HCT116 (cell line): ENCODE results near the gene COX7A2L. TPM values are rescaled to one million over a fixed set of nuclear protein-coding genes. Genes with fewer than 3 reads are reported as not detected.

Experiments used
- ATAC-seq: fragments of 200-7000 bp; cut with Tn5 transposase; 2 replicates; pipeline ENCODE4 v1.9.1; 2020; ENCODE audit warnings: mild to moderate bottlenecking, moderate library complexity
- BruUV-seq: library from RNA; stranded (reverse); fragments of 400-500 nt; replicated peaks from 2 replicates; lab custom pipeline; 2021; lab: Mats Ljungman, UMichigan
- CTCF ChIA-PET: fragments of 300-600 bp; sonication (Branson Sonifier 250); formaldehyde crosslinking; loops from one replicate; lab custom pipeline; 2021; ENCODE audit warnings: antibody characterized with exemption; lab: Charles Lee
- POLR2A ChIA-PET: fragments of 300-600, 350-600 bp; sonication (Branson Sonifier 250); formaldehyde crosslinking; loops from one replicate; lab custom pipeline; 2021; ENCODE audit warnings: antibody characterized with exemption; lab: Charles Lee
- RAD21 ChIA-PET, 2 experiments: fragments of 300-600 bp; sonication (Branson Sonifier 250); formaldehyde crosslinking; loops; one replicate each; lab custom pipeline; 2023; ENCODE audit warnings: low total read pairs in 2 of 2; ENCODE audit not compliant: uncharacterized antibody in 2 of 2, unreplicated experiment in 2 of 2, low non-redundant PET in 1 of 2; lab: Charles Lee
- DNase-seq: peaks from one replicate; pipeline ENCODE4 v3.0.0-alpha.2; 2010; ENCODE audit warnings: low read depth, low spot score
- H2AFZ ChIP-seq: fragments of 200-600 bp; shearing (Covaris generic), sonication (generic); 2 replicates; pipeline ENCODE4 v1.6.1; 2017; ENCODE audit warnings: low read depth, mixed run types, mixed read lengths, antibody characterized with exemption, low read length; ENCODE audit not compliant: poor library complexity, severe bottlenecking
- H3K27ac ChIP-seq: 2 replicates; pipeline ENCODE4 v1.5.1; 2012; ENCODE audit warnings: low read depth, low read length
- H3K27me3 ChIP-seq: fragments of 200-600 bp; sonication (generic); 2 replicates; pipeline ENCODE4 v1.6.1; 2016; ENCODE audit warnings: mixed run types, low read length, mixed read lengths; ENCODE audit not compliant: insufficient read depth
- H3K36me3 ChIP-seq, 2 experiments: fragments of 200-500 bp in 1 of 2; fragments of 200-600 bp in 1 of 2; sonication (Bioruptor generic) in 1 of 2; sonication (generic) in 1 of 2; 2 replicates each; pipeline versions ENCODE4 v1.5.1 to v1.6.1; 2014 to 2016; ENCODE audit warnings: low read length in 2 of 2, inconsistent platforms in 1 of 2, mixed read lengths in 1 of 2, mixed run types in 1 of 2; ENCODE audit not compliant: insufficient read depth in 2 of 2, control insufficient read depth in 1 of 2
- H3K4me1 ChIP-seq, 2 experiments: fragments of 200-600 bp in 1 of 2; sonication (generic) in 1 of 2; 2 replicates each; pipeline versions ENCODE4 v1.5.1 to v1.6.1; 2012 to 2017; ENCODE audit warnings: low read length in 2 of 2, inconsistent platforms in 1 of 2, mild to moderate bottlenecking in 1 of 2, mixed read lengths in 1 of 2, mixed run types in 1 of 2, moderate library complexity in 1 of 2; ENCODE audit not compliant: insufficient read depth in 2 of 2, control insufficient read depth in 1 of 2
- H3K4me2 ChIP-seq: fragments of 200-600 bp; sonication (generic); 2 replicates; pipeline ENCODE4 v1.6.1; 2017; ENCODE audit warnings: mixed run types, low read length, mixed read lengths
- H3K4me3 ChIP-seq, 2 experiments: fragments of 200-600 bp in 1 of 2; sonication (generic) in 1 of 2; replicated peaks in 1 of 2; 2 replicates each; pipeline ENCODE4 v1.5.1; 2011 to 2016; ENCODE audit warnings: low read length in 2 of 2, control low read depth in 1 of 2, low read depth in 1 of 2, mild to moderate bottlenecking in 1 of 2, mixed read lengths in 1 of 2, mixed run types in 1 of 2
- H3K79me2 ChIP-seq: fragments of 200-600 bp; sonication (generic); 2 replicates; pipeline ENCODE4 v1.6.1; 2017; ENCODE audit warnings: mild to moderate bottlenecking, mixed run types, low read length, moderate library complexity, mixed read lengths; ENCODE audit not compliant: insufficient read depth
- H3K9ac ChIP-seq: fragments of 200-600 bp; sonication (generic); 2 replicates; pipeline ENCODE4 v1.6.1; 2016; ENCODE audit warnings: low read length, mixed read lengths
- H3K9me2 ChIP-seq: fragments of 200-600 bp; sonication (generic), shearing (Covaris generic); 2 replicates; pipeline ENCODE4 v1.6.1; 2017; ENCODE audit warnings: mixed run types, mild to moderate bottlenecking, moderate library complexity; ENCODE audit not compliant: insufficient read depth
- H3K9me3 ChIP-seq, 2 experiments: fragments of 200-500 bp in 1 of 2; fragments of 200-600 bp in 1 of 2; sonication (Bioruptor generic) in 1 of 2; sonication (generic) in 1 of 2; 2 replicates each; pipeline ENCODE4 v1.6.1; 2014 to 2017; ENCODE audit warnings: low read length in 2 of 2, mixed read lengths in 2 of 2, inconsistent platforms in 1 of 2, low read depth in 1 of 2, mild to moderate bottlenecking in 1 of 2, mixed run types in 1 of 2, moderate library complexity in 1 of 2; ENCODE audit not compliant: control insufficient read depth in 1 of 2, insufficient read depth in 1 of 2
- H4K20me1 ChIP-seq: fragments of 200-600 bp; sonication (generic), shearing (Covaris generic); 2 replicates; pipeline ENCODE4 v1.6.1; 2017; ENCODE audit warnings: mixed run types, mild to moderate bottlenecking, moderate library complexity; ENCODE audit not compliant: insufficient read depth
- CBX3 ChIP-seq: IDR thresholded peaks from 2 replicates; pipeline ENCODE4 v1.6.1; 2012; ENCODE audit warnings: low read depth
- CEBPB ChIP-seq: IDR thresholded peaks from 2 replicates; pipeline ENCODE4 v1.6.1; 2012; ENCODE audit warnings: low read depth
- ELF1 ChIP-seq: IDR thresholded peaks from 2 replicates; pipeline ENCODE4 v1.6.1; 2012; ENCODE audit warnings: low read depth, borderline replicate concordance
- EZH2 ChIP-seq: fragments of 200-600 bp; sonication (generic); IDR thresholded peaks from 2 replicates; pipeline ENCODE4 v1.6.1; 2017; ENCODE audit warnings: antibody characterized with exemption, mixed run types
- FOSL1 ChIP-seq: IDR thresholded peaks from 2 replicates; pipeline ENCODE4 v1.6.1; 2012; ENCODE audit warnings: low read depth
- JUND ChIP-seq: IDR thresholded peaks from 2 replicates; pipeline ENCODE4 v1.6.1; 2012
- POLR2A ChIP-seq: IDR thresholded peaks from 2 replicates; pipeline ENCODE4 v1.7.0; 2011; ENCODE audit warnings: borderline replicate concordance; ENCODE audit not compliant: insufficient read depth, insufficient read length; ENCODE audit errors: extremely low read depth
- POLR2AphosphoS5 ChIP-seq: IDR thresholded peaks from 2 replicates; pipeline ENCODE4 v1.6.1; 2011; ENCODE audit warnings: mild to moderate bottlenecking, low read depth, low read length, moderate library complexity
- RAD21 ChIP-seq: IDR thresholded peaks from 2 replicates; pipeline ENCODE4 v1.6.1; 2012; ENCODE audit warnings: low read depth, mild to moderate bottlenecking
- SP1 ChIP-seq: IDR thresholded peaks from 2 replicates; pipeline ENCODE4 v1.6.1; 2012; ENCODE audit warnings: low read depth
- SRF ChIP-seq: IDR thresholded peaks from 2 replicates; pipeline ENCODE4 v1.6.1; 2012; ENCODE audit warnings: low read depth
- TCF7L2 ChIP-seq: IDR thresholded peaks from 2 replicates; pipeline ENCODE4 v1.7.0; 2011; ENCODE audit warnings: borderline replicate concordance, inconsistent platforms; ENCODE audit not compliant: insufficient read depth, insufficient read length; ENCODE audit errors: extremely low read depth
- ZFX ChIP-seq: fragments of 450-650 bp; IDR thresholded peaks from 2 replicates; pipeline ENCODE4 v1.6.1; 2017
- intact Hi-C: fragments of 100-400 bp; cut with micrococcal nuclease; formaldehyde crosslinking; loops from 2 replicates; pipeline ENCODE4 v1.10.0; 2022
- total RNA-seq: library from RNA; stranded (reverse); gene quantifications from one replicate; pipeline ENCODE4 v1.2.1, GENCODE V29; 2021; ENCODE audit not compliant: unreplicated experiment
- TF ChIP-seq, protein P1 (sequence below): IDR thresholded peaks from 2 replicates; pipeline ENCODE4 v1.6.1; 2011; ENCODE audit warnings: mild to moderate bottlenecking, low read length, moderate library complexity; ENCODE audit not compliant: insufficient replicate concordance; ENCODE audit errors: extremely low read depth

The COX7A2L gene
- total RNA-seq, 1 experiment from 2014 or later: 104 TPM

- ChIA-PET RAD21 (no interaction called here), POLR2A (no interaction called here), CTCF (no interaction called here)
- ATAC-seq (no peak), DNase-seq (no peak)
- Histone ChIP-seq H3K79me2 (no peaks in the 10 kb centered on the region), H3K4me3 (no peak overlapping the region), H3K27ac (no peak overlapping the region), H2AFZ (no peak overlapping the region), H3K36me3 (no peaks in the 10 kb centered on the region), H3K27me3 (no peaks in the 10 kb centered on the region), H3K9ac (no peak overlapping the region), H3K9me2 (no peaks in the 10 kb centered on the region), H3K4me2 (no peak overlapping the region), H3K9me3 (no peaks in the 10 kb centered on the region), H3K4me1 (no peaks in the 10 kb centered on the region), H4K20me1 (no peaks in the 10 kb centered on the region)
- BruUV-seq: no TSS peak
- TF ChIP-seq CEBPB: no peak
- TF ChIP-seq POLR2AphosphoS5: no peak
- TF ChIP-seq SRF: no peak
- TF ChIP-seq RAD21: no peak
- TF ChIP-seq ELF1: no peak
- no peak for TF ChIP-seq POLR2A
- intact Hi-C loops: no loop called here
Measured at GRCh38 chr2:42378415-42378814, 17.4 kb upstream of the COX7A2L start.

DNA sequence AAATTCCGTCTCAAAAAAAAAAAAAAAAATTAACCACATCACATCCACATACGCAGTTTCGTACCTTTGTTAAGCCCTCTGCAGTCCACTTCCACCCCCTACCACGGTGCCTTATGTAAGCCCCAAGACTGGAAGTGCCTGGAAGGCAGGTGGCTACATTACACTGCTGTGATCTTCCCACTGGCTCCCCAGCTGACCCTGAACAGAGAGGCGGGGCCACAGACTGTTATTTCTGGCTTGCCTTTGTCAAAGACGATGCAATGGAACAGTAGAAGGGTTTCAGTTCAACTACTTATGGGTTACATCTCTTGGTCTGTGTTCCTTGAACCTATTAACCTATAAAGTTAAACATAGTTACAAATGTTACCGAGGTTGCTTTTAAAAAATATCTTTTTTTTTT lies 15.7 kb upstream of the COX7A2L start:
- TF ChIP-seq TCF7L2 (no peak), FOSL1 (no peak), SP1 (no peak), JUND (no peak), ZFX (no peak), EZH2 (no peak), CEBPB (no peak), CBX3 (no peak)
- TF ChIP-seq, protein P1, sequence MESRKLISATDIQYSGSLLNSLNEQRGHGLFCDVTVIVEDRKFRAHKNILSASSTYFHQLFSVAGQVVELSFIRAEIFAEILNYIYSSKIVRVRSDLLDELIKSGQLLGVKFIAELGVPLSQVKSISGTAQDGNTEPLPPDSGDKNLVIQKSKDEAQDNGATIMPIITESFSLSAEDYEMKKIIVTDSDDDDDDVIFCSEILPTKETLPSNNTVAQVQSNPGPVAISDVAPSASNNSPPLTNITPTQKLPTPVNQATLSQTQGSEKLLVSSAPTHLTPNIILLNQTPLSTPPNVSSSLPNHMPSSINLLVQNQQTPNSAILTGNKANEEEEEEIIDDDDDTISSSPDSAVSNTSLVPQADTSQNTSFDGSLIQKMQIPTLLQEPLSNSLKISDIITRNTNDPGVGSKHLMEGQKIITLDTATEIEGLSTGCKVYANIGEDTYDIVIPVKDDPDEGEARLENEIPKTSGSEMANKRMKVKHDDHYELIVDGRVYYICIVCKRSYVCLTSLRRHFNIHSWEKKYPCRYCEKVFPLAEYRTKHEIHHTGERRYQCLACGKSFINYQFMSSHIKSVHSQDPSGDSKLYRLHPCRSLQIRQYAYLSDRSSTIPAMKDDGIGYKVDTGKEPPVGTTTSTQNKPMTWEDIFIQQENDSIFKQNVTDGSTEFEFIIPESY: no peak
- H2AFZ ChIP-seq: no peak overlapping the region
- no peaks in the 10 kb centered on the region for H3K9me3 ChIP-seq
- intact Hi-C loops: no loop called here
- DNase-seq (no peak), ATAC-seq (no peak)
- ChIA-PET RAD21 (no interaction called here), CTCF (no interaction called here), POLR2A (interaction anchor here (0.7 kb wide), 1 partner anchor 14 kb away, joined by 3 read pairs; no protein-coding TSS in a partner anchor)
- H3K4me3 ChIP-seq: no peak overlapping the region
- no peaks in the 10 kb centered on the region for H4K20me1 ChIP-seq
- H3K4me2 ChIP-seq: no peak overlapping the region
- no peak overlapping the region for H3K9ac ChIP-seq
- no peaks in the 10 kb centered on the region for H3K79me2 ChIP-seq
- no peaks in the 10 kb centered on the region for H3K36me3 ChIP-seq
- no peaks in the 10 kb centered on the region for H3K27me3 ChIP-seq
- H3K9me2 ChIP-seq: no peaks in the 10 kb centered on the region
- BruUV-seq: no TSS peak
- H3K4me1 ChIP-seq: no peaks in the 10 kb centered on the region
- no peak overlapping the region for H3K27ac ChIP-seq
